Stimulated activated CD4-positive, alpha-beta T cell treated with anti-CD3 and anti-CD28 coated beads, Interleukin-15, amount 100 ng/mL, for 24 hours (primary cell): ENCODE measurements around the gene ARL15.

Source experiments
- DNase-seq: peaks from one replicate; pipeline ENCODE4 v3.0.0-alpha.2; 2020

The ARL15 gene

GRCh38 chr5:54146390-54146789 is 164.0 kb downstream of the ARL15 start:
- DNase-seq: no peak

GRCh38 chr5:54140247-54140840 is 170.0 kb downstream of the ARL15 start:
- no peak for DNase-seq

- no peak for DNase-seq
Observed at GRCh38 chr5:54136516-54137440, 173.6 kb downstream of the ARL15 start.

- DNase-seq: no peak
Observed at GRCh38 chr5:54135042-54135441, 175.3 kb downstream of the ARL15 start.

GRCh38 chr5:54133917-54134316 is 176.5 kb downstream of the ARL15 start:
- DNase-seq: no peak

GRCh38 chr5:54120473-54120872 is 189.9 kb downstream of the ARL15 start:
- no peak for DNase-seq

GRCh38 chr5:54117957-54118356 is 192.4 kb downstream of the ARL15 start:
- no peak for DNase-seq

DNA sequence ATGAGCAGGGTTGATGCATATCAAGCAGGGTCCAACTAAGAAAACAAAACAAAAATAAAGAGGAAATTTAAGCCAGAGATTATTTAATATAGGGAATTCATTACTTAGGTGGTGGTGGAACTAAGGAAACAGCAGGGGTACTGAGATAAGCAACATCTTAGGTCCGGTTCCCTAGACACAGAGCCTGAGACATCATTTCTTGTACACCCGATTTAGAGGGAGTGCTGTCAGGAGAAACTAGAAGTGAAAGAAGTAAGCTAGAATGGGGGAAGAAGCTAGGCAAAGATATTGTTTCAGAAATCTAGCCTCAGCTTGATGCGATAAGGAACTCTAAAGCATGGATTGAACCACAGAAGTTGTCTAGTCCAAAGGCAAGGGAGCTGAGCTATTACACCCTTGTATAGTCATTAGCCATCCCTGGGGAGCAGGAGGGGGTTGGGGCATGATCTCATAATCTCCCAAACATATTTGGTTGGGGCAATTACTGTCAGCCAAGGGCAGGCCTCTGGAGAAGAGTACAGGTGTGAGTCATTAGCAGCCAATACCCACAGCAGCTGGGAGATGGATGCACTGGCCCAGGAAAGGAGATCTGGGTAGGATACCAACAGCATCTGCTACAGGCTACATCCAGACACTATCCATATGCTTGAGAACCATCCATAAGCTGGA is 194.5 kb downstream of the ARL15 start:
- no peak for DNase-seq

DNA sequence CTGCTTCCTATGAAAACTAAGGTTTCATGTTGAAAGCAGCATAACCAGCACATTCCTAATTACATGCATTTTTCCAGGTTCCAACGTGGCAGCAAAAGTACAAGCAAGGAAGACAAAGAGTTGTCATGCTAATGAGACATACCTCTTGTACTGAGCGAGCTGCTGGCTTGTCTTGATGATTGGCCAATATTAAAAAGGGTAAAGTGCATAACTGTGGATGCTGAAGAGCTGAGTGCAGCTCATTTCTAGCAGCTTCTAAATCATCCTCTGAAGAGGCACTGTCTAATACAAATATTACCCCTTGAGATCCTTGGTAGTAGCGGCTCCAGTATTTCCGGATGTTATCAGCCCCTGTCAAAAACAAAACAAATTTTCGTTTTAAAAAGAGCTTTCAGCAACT is 197.3 kb downstream of the ARL15 start:
- DNase-seq: no peak

GRCh38 chr5:54109626-54110330 is 200.6 kb downstream of the ARL15 start:
- no peak for DNase-seq

DNA sequence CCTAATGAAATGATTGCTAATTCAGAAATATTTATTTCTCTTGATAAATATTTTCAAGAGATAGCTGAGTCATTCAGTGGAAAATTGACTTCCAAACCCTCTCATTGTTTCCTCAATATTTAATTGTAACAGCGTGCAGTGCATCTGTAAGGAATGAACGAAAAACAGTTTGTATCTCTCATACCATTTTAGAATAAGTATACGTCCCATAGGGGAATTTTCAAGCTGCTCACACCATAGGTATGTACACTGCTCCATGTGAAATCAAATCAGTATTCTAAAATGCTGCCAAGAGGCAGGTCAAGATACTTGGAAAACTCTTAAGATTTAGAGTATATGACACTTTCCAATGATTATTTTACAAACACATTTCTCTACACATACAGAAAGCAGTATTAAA is 202.2 kb downstream of the ARL15 start:
- no peak for DNase-seq

DNA sequence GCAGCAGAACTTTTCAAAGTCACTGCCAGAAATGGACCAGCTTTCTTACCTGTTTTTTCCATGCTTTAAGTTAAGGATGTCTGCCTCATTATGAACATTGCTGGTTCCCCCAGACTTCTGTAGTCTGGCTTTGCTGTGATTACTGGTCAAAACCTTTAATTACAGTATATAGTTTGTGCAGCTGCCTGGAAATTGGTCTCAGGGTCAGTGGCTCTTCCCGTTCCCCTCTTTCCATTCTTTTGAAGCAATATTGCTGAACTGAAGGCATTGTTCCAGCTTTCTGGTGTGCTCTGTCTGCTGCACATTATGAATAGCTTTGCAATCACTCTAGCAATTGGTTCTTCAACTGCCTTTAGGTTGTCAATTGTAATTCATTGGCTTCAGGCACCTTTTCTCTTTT is 206.5 kb downstream of the ARL15 start:
- DNase-seq: no peak

GRCh38 chr5:54098267-54098666 is 212.1 kb downstream of the ARL15 start:
- DNase-seq: no peak

GRCh38 chr5:54095969-54096368 is 214.4 kb downstream of the ARL15 start:
- no peak for DNase-seq

DNA sequence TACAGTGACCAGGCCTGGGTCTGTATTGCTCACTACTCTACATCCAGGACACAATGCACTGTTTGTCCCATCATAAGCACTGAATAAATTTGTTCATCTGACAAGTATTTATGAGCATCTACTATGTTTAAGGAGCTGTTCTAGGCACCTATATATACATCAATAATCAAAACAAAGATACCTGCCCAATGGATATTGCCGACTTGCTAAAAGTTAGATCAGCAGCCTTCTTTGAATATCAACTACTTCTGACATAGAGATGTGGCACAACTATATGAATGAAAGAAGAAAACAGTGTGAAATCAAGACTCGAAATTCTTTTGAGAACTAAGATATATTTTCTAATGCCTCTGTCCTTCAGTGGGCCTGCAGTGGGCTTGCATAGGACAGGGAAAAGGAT is 215.7 kb downstream of the ARL15 start:
- no peak for DNase-seq

DNA sequence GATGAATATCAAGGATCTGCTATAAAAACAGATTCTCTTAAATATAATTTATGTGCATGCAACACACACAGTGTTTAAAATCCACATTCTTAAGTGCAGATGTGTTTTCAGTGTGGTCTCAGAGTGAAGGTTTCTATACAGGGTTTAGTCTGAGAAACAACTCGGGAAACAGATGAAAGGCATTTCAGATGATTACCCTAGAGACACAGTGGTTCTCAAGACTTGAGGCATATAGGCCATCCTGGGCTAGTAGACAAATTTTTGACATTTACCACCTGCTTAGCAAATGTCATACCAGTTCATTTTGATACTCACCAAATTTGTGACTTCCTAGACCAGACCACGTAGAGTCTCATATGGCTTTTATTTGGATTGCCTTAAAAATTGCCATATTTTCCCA is 216.5 kb downstream of the ARL15 start:
- no peak for DNase-seq

- DNase-seq: no peak
Observed at GRCh38 chr5:54093081-54093492, 217.3 kb downstream of the ARL15 start.

- no peak for DNase-seq
Observed at GRCh38 chr5:54091307-54092130, 218.9 kb downstream of the ARL15 start.

DNA sequence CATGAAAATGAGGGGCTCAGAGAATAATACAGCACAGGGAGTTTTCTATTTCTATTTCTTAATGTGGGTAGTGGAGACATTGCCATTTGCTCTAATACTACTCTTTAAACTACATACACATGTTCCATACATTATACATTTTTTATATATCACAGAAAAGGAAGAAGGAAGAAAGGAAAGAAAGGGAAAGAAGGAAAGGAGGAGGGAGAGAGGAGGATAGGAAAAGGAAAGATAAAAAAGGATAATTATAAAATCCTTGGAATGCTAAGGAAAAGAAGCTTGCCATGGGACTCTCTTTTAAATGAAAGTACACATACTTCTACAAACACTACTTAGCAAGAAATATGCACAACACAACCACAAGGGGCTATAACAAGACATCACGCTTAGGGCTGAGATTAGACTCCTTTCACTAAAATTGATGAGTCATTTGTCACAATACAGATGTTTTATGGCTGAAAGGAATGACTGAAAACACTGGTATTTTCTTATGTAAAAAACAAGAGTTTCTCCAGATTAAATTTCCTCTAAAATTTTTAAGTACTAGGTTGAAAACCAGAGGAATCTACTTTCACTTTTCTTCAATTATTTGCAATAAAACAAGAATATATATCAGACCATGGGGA is 219.8 kb downstream of the ARL15 start:
- no peak for DNase-seq

GRCh38 chr5:54088081-54088480 is 222.3 kb downstream of the ARL15 start:
- DNase-seq: no peak

DNA sequence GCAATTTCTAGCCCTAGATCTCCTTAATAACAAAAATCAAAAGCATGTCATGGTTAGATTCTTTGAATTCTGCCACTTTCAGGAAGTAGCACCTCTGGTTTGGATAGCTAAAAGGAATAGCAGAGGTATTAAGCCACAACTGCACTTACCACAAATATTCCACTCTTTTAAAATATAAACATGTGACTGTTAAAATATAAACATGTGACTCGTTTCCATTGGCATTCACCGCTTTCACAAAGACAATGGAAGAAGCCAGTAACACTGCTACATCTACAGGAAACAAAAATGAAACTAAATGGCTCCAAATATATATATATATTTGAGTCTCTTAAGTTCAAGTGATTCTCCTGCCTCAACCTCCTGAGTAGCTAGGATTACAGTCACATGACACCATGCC is 222.9 kb downstream of the ARL15 start:
- no peak for DNase-seq

DNA sequence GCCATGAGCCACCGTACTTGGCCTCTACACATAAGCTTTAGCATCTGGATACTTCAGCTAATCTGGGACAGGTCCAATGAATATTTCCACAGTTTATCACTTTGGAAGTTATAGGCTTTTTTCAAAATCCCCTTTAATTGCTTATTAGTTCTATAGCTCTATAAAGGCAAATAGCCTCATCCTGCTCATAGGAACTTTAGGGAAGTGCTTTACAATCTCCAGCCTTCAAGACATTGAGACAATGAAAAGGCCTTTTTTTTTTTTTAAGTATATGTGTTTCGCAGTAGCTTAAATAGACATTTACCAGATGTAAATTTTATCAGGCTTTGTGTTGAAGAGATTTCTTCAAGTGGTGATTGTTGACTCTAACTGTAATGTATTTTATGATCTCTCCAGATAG is 224.2 kb downstream of the ARL15 start:
- no peak for DNase-seq
